NCI-H748 (cell line): ENCODE results near the gene CDC42BPB.

ENCODE experiments used
- DNase-seq: peaks from one replicate; lab custom pipeline; 2025; ENCODE audit not compliant: unreplicated experiment; lab: John Stamatoyannopoulos, UW

Gene CDC42BPB

DNA sequence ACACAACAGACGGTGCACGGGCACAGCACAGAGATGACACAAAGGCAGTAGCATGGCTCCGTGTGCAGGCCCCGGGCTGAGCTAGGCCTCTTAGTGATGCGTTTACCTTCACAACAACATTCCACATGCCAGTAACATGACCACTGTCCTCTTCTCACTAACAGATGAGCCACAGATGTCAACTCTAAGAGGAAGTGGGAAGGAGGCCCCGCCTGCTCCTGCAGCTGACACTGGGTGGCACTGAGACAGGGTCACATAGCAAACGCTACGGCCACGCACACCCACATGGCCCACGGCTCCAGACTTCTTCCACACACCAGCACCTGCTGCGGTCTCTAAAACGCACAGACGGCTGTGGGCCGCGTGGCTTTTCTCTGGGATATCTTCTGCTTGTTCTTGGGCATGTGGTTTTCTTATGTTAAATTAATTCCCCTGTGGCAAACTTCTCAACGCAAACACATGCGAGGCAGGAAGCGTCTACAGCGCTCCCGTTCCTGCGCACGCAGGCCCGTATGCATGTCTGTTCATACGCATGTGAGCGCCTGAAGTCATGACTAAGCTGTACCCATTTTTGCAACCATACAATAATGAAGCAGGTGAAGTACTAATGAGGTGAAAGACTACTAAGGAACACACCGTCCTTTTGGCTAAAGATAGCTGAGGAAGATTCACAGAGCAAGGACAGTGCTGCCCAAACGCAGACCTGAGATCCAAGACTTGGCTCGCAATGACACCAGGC is 108.1 kb downstream of the CDC42BPB start:
- no peak for DNase-seq

DNA sequence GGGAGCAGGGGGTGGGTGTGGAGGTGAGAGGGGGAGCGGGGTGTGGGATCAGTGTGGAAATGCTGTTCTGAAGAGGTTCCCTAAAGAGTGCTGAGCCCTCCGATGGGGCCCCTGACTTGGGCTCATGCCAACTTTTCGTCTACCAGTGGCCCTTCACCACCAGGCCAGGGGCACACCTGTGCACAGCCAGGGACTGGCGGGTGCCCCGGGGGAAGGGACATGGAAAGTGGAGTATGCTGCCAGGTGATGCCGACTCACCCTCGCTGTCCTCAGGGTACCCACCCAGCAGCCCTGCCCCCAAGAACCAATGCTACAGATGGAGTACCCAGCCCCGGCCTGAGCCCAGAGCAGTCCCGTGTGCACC is 108.7 kb downstream of the CDC42BPB start:
- no peak for DNase-seq

DNA sequence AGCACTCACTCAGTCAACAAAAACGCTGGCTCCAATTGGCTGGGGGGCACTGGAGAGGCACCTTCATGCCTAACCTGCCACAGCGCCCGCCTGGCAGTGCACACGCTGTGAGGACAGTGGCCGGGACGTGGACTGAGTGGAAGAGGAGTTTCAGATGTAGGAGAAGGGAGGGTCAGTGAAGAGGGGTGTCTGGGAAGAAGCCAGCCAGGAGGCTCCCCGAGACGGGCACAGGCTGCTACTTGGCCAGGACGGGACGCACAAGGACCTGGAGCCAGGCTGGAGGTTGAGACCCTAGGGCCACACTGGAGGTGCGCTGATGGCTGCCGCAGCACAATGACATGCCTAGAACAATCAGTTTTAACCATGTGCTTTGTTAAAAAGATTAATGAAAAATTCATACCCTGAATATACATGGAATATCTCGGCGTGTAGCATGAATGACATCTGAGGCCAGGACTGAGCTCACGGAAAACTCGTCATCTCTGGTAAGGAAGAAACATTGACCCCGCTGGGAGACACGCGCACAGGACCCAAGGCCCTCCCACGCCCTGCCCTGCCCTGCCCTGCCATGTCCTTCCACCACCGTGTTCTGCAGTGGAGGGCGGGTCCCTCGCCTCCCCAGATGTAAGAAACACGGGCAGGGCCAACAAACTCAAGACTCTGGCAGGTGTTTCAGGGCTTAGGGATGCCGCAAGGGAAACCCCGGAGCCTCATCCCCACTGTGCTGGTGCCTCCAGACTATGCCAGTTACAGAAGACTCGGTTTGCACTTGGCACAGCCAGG is 109.8 kb downstream of the CDC42BPB start:
- no peak for DNase-seq

- no peak for DNase-seq
Observed at GRCh38 chr14:102945346-102946130, 111.8 kb downstream of the CDC42BPB start.

DNA sequence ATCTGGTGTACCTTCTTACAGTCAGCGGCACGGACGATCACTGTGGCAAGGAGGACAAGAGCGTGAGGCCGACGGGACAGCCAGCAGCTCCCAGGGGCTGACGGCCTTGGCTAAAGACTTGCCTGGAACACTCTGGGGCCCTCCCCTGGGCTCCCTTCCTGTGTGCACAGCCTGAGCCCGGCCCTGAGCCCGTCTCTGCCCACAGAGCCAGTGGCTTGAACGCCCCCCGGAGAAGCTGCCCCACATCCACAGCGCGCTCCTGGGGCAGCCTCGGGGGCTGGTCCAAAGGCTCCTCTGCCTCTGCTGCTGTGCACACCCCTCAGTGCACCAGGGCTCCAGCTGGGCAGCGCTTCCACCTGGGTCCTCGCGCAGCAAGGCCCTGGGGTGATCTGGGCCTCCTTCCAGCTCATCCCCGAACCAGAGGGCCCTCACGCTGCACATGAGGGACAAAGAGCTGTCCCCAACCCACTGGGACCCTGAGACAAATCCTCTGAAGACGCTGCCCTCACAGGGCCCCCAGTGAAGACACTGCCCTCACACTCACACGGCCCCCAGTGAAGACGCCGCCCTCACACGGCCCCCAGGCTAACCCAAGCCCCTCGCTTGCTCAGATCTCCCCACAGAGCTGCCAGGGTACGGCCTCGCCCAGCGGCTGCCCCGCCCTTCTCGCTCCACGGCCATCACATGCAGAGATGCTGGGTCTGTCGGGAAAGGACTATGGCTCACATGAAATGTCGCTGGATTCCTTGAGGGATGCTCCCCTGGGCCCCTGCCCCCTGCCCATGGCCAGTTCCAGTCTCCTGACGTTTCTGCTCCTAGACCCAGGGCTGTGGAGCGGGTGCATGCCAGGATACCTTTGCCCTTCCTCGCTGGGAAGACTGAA is 112.7 kb downstream of the CDC42BPB start:
- DNase-seq = no peak

- no peak for DNase-seq
Observed at GRCh38 chr14:102943979-102944378, 113.4 kb downstream of the CDC42BPB start.

- DNase-seq = no peak
Observed at GRCh38 chr14:102943454-102943853, 113.9 kb downstream of the CDC42BPB start.

DNA sequence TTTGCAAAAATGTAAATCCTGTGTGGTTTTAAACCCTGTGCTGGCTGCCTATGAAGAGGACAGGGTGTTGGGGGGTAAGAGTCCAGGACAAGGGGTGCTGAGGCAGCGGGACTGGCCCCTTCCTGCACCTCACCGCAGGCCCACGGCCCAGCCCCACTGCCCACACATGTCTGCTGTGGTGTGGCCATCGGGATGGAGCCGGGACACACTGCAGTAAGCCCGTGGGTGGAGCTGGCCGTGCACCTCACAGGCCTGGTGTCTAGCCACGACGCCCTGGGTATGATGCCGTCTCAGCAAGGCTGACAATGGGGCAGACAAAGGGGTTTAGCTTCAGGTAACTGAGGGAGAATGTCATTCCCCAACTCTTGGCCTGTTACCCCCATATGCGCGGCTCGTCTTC is 115.3 kb downstream of the CDC42BPB start:
- no peak for DNase-seq

GRCh38 chr14:102941419-102942011 is 115.8 kb downstream of the CDC42BPB start:
- DNase-seq = no peak

- DNase-seq = no peak
Observed at GRCh38 chr14:102940729-102941362, 116.5 kb downstream of the CDC42BPB start.

DNA sequence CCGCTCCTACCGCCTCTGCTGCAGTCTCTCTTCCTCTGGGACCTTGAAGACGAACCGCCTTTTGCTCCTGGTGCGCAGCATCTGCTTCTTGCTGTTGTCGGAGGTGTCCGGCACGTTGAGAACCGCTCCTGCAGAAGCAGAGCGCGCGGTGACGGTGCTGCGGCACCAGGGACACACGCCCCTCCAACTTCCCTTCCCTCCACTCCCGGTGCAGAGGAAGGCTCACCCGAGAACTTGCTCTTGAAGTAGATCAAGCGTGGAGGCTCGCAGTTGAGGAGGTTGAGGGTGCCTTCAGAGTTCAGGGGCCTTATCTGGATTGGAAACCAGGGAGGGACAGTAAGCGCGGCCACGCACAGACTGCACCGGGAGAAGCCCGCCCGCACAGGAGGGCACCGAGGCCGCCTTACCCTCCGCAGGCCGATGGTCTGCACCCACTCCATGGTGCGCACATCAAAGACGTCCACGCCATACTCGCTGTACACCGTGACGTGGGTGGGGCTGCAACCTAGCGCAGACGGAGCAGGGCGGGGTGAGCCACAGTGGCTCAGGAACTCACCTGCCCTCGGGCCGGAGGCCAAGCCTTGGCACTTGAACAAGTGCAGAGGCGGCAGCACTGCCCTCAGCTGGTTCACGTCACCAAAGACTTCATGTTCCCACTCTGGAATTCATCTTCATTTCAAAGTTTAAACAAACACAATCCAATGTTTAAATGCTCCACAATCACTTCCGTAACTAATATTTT is 117.4 kb downstream of the CDC42BPB start:
- DNase-seq = no peak

- no peak for DNase-seq
Observed at GRCh38 chr14:102939329-102939728, 118.0 kb downstream of the CDC42BPB start.

- no peak for DNase-seq
Observed at GRCh38 chr14:102938191-102938590, 119.2 kb downstream of the CDC42BPB start.

GRCh38 chr14:102937331-102938175 is 119.8 kb downstream of the CDC42BPB start:
- no peak for DNase-seq

DNA sequence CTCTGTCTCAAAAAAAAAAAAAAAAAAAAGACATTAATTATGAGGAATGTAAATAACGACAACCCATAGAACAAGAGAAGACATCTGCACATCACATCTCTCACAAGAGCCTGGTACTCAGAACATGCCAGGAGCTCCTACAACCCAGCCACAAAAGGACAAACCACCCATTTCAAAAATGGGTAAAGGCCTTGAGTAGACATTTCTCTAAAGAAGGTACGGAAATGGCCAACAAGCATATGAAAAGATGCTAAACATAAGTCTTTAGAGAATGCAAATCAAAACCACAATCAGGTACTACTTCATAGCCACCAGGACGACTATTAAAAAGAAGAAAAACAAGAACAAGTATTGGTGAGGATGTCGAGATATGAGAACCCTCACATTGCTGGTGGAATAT is 121.6 kb downstream of the CDC42BPB start:
- no peak for DNase-seq

GRCh38 chr14:102933618-102934231 is 123.6 kb downstream of the CDC42BPB start:
- DNase-seq = no peak

DNA sequence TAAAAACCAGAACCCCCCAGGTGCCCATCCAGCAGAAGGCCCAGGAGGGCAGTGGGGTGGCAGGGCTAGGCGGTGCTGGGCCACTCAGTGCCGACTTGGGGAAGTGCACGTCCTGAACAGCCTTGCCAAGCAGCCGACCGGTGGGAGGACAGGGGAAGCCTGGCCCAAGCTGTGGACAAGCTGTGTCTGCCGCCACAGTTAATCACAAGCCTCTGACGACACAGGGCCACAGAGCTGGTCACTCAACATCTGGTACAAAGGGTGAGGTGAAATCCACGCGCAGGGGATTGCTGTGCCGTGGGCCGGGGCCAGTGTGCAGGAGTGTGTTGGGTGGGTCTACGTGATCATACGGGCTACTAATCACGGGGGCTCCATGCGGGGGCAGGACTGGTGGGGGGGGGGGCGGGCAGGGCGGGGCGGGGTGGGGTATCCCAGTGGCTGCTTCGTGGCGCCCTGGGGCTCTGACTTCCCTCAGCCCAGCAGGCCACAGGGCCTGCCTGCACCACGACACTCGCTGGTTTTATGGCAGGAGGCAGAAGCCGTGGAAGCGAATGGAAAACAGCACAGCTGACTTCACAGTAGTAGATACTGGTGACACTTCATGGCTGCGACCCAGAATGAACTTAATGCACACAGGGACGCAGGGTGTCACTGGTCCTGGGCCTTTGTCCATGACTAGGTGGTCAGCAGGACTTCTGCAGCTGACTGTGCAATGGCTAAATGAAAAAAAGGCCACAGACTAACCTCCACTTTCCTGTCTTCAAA is 124.7 kb downstream of the CDC42BPB start:
- DNase-seq = no peak
